NCI-H2227 (cell line): ENCODE measurements around the gene PVALEF.

Experiments
- DNase-seq: peaks from one replicate; lab custom pipeline; 2025; ENCODE audit not compliant: unreplicated experiment; lab: John Stamatoyannopoulos, UW

PVALEF gene

GRCh38 chr17:81165246-81166032, at the start of gene PVALEF:
PVALEF (plus strand) TSS chr17:81165507; CDS start chr17:81181227, 15,720 bp downstream.
- peak; percentile 64 for DNase-seq

DNA sequence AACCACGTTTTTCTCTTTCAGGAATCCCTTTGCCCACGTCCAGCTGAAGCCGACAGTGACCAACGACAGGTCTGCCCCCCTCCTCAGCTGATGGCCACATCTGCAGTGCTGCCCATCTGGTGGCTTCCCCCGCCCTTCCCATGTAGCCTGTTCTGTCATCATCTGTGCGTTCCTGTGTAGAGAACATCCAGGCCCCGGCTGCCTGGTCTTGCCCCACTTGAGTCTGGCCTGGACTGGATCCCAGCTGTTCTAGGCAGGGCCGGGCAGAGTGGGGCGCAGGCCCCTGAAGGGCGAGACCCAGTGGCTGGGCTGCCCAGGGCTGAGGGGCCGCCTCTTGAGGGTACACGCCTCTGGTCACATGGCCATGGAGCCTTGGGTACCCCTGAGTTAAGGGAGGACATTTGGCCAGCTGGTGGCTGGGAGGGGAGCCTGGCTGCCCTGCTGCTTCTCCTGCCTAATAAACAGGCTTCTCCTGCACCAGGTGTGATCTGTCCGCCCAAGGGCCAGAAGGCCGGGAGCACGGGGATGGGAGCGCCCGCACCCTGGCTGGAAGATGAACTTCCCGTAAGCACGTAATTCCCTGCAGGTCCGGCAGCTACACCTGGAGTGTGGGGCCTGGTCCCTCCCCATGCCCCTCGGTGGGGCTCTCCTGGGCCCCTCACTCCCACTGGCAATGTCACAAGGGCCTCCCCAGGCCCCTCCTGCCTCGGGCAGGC, 49.4 kb upstream of the PVALEF start:
- no peak for DNase-seq

DNA sequence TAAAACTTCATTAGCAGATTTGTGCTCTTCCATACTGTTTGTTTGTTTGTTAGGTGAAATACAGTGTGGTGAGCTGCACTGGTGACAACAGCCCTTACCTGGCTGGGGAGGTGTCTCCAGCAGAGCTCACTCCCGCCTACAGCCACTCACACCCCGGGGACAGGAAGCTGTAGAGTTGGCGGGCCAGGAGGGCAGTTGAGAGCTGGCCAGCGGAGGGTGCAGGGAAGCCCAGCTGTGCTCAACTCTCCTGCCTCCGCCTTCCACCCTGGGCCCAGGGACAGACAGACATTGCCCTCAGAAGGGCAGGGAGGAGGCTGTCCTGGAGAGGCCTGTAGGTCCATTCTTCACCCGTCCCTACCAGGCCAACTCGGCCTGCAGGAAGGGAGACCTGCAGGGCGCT, 48.6 kb upstream of the PVALEF start:
- no peak for DNase-seq

DNA sequence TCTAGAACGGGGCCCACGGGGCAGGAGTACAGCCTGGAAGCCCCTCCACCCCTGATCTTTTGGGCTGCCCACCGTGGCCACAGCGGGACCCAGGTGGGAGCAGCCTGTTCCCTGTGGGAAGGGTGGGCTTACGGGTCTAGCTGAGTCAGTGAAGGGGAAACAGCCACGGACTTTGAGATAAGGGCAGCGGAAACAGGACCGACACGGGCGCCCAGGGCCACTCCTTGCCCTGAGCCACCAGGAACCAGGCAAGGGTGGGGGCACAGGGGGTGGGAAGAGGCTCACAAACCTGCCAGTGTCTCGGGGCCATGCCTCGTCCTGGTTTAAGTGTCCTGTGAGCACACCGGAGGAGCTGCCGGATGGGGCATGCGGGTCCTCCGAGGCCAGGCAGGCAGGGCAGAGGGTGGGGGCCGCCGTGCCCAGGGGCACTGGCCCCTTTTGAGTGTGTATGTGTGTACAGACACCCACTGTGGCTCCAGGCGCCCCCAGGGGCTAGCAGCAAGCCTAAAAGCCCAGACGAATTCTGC, 47.6 kb upstream of the PVALEF start:
- DNase-seq: no peak

GRCh38 chr17:81118308-81119221, 46.7 kb upstream of the PVALEF start:
- DNase-seq: peak; percentile 35

- DNase-seq: peak; percentile 99
Observed at GRCh38 chr17:81119223-81120148, 45.8 kb upstream of the PVALEF start.

DNA sequence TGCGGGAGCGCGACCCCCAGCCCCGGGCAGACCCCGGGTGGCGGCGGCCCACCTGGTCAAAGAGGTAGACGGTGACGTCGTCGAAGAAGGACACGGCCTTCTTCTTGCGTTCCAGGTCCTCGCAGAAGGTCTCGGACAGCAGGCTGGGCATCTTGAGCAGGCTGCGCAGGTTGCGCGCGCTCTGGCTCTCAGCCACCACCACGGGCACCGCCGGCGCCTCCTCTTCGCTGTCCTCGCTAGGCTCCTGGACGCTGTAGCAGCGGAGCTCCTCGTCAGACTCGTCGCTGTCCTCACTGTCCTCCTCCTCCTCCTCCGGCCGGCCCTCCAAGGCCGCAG, 45.2 kb upstream of the PVALEF start:
- peak; percentile 79 for DNase-seq

DNA sequence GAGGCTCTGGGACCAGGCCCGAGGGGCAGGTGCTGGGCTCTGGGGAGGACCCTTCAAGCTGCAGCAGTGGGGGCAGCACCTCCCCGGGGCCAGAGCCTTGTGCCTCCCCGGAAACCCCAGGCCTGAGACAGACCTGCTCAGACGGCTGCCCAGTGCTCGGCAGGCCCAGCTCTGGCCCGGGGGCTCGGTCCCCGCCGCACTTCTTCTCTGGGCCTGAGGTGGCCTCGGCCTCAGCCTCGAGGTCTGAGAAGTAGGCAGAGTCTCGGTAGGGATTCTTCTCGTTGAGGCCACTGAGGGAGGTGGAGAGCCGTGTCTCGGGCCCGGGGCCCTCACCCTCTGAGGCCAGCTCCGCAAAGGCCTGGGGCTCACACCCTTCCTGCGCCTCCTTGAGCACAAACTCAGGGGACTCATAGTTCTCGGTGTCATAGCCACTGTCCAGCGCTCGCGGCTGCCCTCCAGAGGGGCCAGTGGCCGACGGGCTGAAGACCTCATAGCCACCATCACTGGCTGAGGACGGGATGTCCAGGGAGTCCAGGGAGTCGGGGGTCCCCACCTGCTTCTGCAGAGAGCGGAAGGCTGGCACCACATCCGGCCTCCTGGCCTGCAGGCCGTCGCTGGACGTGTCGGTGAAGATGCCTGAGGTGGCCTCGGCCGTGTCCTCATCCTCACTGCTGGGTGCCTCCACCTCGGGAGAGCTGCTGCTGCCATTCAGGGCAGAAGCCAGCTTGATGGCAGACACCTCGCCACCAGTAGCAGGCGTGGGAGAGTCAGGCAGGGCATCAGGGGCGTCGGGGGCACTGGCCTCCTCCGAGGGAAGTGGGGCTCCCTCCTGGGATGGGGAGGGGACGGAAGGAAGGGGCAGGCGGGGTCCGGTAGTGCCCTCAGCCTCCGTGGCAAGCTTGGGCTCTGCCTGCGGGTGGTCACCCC, 44.3 kb upstream of the PVALEF start:
- DNase-seq: peak; percentile 27

DNA sequence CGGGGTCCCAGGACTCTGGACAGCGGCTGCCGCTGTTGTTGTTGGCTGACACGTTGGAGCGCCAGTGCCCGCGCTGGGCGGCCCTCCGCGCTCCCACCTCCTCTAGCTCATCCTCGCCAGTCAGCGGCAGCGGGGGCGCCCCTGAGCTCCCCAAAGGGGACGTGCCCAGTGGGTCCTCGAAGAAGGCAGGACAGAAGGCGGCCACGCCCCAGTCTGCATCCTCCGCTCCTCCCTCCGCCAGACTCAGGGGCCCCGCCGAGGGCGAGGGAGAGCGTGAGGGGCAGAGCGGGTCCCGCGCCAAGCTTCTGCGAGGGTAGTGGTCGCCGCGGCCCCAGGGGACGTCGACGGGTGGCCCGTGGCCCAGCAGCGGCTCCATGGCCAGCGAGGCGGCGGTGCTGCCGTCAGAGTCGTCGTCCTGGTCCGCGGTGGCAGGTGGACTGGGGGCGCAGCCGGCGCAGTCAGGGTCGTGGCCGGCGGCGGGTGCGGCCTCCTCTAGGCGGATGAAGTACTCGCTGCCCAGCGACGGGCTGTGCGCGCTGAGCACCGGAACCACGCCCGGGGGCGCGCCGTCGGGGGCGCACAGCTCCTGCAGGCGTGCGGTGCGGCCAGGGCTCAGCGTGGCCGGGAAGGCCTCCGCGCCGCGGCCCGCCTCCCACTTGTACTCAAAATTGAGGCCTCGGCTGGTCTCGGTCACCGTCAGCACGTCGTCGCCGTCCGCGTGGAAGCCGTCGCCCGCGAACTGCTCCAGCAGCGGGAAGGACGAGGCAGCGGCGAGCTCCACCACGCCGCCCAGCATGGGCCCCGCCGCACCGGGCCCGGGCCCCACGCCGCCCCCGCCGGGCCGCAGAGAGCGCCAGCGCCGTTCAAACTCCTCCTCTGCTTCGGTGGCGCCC, 43.2 kb upstream of the PVALEF start:
- no peak for DNase-seq

DNA sequence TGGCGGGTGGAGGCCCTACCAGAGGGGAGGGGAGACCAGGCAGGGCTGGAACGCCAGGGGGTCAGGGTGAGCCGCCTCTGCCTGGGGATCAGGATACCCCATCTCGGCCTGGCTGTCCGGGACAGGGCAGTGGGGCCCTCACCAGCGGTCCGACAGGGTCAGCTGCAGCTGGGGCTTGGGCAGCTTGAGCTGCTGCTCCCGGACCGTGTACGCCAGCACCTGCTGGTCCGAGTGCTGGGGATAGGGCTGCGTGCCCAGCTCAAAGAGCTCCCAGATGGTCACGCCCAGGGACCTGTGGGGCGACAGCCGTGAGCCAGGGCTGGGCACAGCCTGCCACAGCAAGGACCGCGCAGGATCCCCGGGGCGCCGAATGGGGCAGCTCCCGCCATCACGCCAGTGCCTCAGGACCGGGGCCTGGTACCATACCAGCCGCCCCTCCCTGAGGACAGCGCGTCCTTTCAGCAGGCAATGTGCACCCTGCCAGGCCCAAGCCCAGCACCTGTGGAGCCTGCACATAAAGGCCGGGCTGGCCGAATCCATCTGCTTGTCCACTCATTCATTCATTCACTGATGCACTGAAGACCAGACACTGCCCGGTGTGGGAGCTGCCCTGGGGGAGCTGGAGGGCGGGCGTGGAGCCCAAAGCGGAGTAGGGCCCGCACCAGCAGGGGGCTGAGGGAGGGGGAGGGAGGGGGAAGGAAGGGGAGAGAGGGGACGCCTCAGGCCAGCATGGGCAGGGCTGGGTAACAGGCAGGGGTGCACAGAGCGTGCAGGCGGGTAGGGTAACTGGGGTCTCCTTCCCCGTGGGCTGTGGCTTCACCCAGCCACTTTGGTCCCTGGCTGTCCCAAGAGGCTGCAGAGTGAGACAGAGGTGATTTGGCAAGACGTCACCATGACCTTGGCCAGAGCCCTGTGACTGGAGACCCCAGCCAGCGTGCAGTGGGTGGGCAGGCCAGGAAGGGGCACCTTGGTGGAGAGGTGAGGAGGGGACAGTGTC, 42.0 kb upstream of the PVALEF start:
- no peak for DNase-seq

DNA sequence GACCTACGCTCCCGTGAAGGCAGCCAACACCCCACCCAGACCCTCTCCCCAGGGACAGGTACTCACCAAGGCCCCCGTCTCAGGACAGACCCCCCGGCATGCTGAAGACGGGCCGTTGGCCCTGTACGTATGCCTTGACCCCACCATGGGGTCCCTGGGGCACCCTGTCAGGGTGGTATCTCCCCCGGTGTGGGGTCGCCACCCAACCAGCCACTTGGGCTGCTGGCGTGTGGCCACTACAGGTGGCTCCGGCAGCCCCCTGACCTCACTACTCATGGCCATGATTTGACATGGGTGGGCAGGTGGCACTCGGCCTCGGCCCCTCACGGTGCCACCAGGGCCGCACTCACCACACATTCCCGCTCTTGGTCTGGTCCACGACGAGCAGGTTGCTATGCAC, 40.9 kb upstream of the PVALEF start:
- DNase-seq: no peak

GRCh38 chr17:81125573-81126081, 39.7 kb upstream of the PVALEF start:
- DNase-seq: no peak

DNA sequence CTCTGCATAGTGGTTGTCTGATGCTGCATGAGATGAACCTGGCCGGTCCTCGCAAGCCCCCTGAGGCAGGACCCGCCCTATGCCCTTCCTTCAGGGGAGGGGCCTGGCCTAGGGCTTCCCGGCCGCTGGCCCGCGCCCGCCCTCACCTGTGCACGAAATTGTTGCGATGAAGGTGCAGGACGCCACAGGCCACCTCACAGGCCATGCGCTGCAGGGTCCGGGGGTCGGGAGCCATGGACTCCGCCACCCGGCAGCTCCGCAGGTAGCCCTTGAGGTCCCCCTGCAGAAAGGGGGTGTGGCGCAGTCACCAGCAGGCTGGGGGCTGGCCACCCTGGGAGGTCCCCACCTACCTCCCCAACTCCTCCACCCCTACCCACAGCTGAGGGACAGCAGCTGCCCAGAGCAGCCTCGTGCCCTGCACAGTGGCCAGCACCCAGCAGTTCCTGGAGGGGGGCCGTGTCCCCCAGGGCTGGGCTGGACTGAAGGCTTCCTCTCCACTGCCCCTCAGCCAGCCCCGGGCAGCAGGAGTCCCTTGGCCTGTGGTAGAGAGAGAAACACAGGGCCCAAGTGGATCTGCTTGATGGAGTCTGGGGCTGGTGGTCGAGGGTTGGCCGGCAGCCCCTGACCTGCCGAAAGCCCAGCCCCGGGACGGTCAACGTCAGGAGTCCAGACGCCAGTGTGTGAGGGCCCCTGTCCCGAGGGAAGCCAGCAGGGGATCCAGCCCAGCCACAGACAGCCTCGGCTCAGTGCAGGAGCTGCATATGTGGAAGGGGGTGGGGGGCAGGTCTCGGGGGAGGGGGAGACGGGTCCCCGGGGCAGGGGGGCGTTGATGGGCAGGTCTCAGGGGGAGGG, 38.8 kb upstream of the PVALEF start:
- DNase-seq: no peak

DNA sequence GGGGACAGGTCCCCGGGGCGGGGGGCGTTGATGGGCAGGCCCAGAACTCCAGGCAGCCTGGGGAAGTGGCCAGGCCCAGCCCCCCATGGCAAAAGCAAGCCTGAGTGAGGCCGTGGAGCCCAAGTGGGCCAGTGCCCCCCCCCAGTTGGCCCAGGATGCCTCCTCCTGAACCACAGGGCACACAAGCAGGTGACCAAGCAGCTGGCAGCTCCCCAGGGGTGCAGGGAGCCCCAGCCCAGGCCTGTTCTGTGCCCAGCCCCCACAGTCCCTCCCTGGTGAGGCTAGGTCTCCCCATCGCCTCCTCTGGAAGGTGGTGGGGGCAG, 38.2 kb upstream of the PVALEF start:
- no peak for DNase-seq

DNA sequence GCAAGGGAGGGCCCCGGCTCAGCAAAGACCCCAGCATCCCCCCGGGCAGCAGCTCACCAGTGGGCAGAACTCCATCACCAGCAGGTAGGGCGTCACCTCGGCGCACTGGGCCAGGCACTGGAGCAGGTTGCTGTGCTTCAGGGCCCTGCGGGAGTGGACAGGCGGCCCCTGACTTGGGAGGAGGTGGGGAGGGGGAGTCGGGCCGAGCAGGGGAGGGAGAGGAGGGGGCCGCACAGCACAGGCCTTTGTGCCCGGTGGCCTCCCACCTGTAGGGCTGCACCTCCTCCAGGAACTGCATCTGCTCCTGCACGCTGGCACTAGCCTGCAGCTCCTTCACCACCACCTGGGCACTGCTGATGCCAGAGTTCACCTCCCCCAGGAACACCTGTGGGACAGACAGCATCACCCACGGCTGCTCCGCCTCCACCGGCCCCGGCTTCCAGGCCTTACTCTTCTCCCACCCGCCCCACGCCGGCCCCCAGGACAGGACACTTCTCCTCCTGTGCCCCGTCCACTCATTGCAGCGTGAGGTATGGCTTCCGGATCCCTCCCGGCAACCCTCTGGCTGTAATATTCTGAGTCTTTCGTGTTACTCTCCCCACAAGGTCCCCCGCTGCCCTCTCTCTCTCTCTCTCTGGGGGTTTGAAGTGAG, 37.7 kb upstream of the PVALEF start:
- no peak for DNase-seq
